Prostate gland (tissue), 2 donors: ENCODE measurements around the gene OR2V2.

Experiments used
- CTCF ChIP-seq, 4 experiments: fragments of 200-600 bp in 2 of 4; fragments of 450-650 bp in 2 of 4; sonication (generic) in 2 of 4; IDR thresholded peaks; 1 replicate in 3 of 4; 2 replicates in 1 of 4; pipeline ENCODE4 v1.5.1; 2016 to 2019; ENCODE audit warnings: antibody characterized with exemption in 4 of 4, mild to moderate bottlenecking in 2 of 4, moderate library complexity in 2 of 4
- POLR2AphosphoS5 ChIP-seq: sonication (generic); formaldehyde crosslinking; IDR thresholded peaks from one replicate; pipeline ENCODE4 v1.6.1; 2017; ENCODE audit warnings: antibody characterized with exemption

- TF ChIP-seq CTCF (IDR thresholded peaks at IDR 0.05) = no peak
- no peak for TF ChIP-seq POLR2AphosphoS5
Observed at GRCh38 chr5:181195249-181195761, 47.9 kb downstream of the OR2V2 start.
